ENCODE results near the gene TRAPPC4.

- TF ChIP-seq POLR2A (IDR thresholded peaks at IDR 0.05; ENCODE audit: low read length), result no peak
- TF ChIP-seq GATA1 (IDR thresholded peaks at IDR 0.05; ENCODE audit: low read depth, low read length), result no peak
Observed at GRCh38 chr11:118996926-118997626, 21.5 kb upstream of the TRAPPC4 start.

Measured in erythroblast (primary cell).